ENCODE measurements around the gene ZBTB16.

Gene ZBTB16

DNA sequence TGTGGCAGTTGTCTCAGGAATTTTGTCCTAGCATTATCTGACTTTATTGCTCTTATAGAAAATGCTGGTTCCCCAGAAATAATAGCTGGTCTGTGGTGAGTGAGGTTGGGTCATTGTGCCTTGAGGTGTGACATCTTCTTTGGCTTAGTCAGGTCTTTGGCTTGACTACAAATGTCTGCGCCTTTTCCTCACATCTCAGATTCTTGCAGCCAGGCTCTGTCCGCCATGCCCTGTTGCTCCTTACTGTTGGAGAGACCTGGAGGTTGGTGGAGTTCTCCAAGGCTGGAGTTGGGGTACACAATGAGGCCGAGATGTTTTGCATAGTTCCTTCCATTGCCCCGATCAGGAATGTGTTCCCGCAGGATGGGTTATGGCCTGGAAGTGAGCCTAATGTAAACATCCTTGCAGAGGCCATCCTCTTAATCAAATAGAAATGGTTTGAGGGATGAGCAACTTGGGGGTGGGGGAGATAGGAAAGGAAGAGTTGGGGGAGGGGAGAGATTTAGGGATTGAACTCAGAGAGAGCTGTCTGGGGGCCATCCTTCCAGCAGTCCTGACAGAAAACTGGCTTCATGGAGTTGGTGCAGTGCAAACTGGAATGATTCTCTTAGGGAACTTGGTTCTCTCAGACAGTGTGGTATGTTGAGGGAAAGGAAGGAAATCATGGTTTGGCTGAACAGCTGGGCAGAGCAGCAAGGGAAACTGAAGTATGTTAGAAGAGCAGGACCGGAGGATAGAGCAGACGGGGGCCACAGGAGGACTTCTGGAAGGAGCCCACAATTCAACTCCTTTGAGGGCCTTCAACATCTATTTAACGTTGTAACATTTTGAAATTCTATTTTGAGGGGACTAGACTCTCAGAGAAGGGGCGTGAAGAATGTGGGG is 49.9 kb downstream of the ZBTB16 start:
- TF ChIP-seq ZNF274 (IDR thresholded peaks at IDR 0.05; ENCODE audit: low read depth, low read length): no peak
- no peak overlapping the region for H3K4me3 ChIP-seq (ENCODE audit: low read length)

DNA sequence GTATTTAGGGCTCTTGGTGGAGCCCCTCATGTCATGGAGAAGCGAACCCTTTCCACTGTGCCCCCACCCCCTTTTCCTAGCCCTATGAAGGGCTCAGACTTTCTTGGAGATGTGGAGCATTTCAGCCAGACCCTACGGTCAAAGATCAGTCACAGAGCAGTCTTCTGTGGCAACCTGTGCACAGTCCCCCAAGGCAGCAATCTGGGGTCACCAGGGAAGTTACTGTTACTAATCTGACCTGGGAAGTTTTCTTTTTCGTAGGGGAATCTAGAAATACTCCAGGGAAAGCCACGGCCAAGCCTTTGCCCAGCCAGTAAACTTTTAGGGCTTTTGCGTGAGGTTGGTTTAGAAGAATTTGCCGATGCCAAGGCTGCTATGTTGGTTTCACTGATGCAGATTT is 50.6 kb downstream of the ZBTB16 start:
- H3K4me3 ChIP-seq (ENCODE audit: low read length): no peak overlapping the region
- no peak for TF ChIP-seq ZNF274 (IDR thresholded peaks at IDR 0.05; ENCODE audit: low read depth, low read length)

DNA sequence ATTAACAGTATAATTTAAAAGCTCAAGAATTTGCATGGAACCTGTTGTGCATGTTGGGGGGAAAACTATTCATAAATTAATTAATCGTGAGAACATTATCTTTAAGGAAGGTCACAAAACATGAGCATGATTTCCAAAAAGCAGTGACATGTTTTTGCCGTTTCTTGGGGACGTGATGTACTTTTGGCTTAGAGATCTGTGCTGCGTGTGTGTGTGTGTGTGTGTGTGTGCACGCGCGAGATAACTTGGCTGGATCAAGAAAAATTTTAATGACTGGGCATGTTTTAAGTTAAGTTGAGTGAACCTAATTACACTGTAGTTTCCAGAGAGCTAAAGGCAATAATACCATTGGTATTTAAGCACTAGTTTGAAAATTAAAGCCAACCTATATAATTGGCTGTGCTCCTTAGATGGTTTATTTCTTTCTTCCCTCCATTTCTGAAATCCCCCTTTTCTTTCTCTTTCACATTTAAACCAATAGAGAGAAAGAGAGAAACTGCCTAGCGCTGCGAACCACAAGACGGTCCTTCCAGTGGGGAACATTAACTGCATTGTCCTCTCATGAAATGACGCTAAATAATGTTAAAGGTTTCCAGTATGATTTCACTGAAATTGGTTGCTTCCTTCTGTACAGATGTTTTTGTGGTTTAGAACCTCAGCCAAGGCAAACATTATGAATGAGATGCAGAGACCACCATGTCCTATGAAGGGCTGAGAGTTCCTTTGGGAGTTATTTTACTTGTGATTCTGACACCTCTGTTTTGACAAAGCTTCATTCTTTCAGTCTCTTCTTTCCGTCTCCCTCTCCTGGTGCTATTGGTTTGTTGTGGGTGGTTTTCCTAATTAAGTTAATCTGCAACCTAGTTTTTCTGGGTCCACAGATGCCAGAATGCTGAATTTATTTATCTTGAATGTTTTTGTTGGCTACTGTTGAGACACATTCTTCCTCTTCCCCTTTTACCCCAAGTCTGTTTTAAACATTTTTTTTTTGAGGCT is 51.7 kb downstream of the ZBTB16 start:
- no peak for TF ChIP-seq ZNF274 (IDR thresholded peaks at IDR 0.05; ENCODE audit: low read depth, low read length)
- H3K4me3 ChIP-seq (ENCODE audit: low read length): no peak overlapping the region

DNA sequence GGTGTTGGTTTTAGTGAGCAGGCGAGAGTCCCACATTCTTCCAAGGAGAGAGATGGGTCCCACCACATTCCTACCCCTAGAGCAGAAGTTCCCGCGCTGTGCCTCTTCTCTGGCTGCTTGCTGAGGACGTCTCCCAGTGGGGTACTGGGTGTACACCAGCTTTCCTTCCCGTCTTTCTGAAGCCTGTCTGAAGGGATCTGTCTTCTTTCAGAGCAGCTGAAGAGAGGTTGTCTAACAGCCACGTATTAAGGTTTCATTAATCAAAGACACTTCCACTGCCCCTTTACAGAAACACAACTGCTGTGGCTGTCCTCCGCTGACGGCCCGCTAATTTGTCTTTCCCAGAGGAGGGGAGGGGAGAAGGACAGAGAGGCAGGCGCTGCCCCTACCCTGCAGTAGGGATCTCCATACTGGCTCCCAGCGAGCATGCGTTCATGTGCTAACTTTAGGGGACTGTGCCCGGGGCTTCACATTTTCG is 56.0 kb downstream of the ZBTB16 start:
- TF ChIP-seq ZNF274 (IDR thresholded peaks at IDR 0.05; ENCODE audit: low read depth, low read length): no peak
- no peak overlapping the region for H3K4me3 ChIP-seq (ENCODE audit: low read length)

DNA sequence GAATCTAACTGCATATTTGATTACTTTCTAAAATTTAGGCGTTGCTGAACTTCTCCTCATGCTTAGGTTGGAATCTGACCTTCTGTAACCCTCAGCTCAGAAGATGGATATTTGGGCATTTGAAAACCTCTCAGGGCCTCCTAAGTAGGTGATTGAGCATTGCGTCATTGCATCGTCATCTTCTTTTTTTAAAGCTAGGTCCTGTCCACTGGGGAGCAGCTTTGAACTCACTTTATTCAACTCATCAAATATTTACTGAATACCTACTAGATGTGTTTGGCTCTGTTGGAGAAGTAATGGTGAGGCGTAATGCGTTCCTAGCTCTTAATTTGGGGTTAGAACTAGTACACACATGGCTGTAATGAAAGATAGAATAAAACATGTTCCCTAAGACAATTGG is 56.8 kb downstream of the ZBTB16 start:
- TF ChIP-seq ZNF274 (IDR thresholded peaks at IDR 0.05; ENCODE audit: low read depth, low read length): no peak
- no peak overlapping the region for H3K4me3 ChIP-seq (ENCODE audit: low read length)

DNA sequence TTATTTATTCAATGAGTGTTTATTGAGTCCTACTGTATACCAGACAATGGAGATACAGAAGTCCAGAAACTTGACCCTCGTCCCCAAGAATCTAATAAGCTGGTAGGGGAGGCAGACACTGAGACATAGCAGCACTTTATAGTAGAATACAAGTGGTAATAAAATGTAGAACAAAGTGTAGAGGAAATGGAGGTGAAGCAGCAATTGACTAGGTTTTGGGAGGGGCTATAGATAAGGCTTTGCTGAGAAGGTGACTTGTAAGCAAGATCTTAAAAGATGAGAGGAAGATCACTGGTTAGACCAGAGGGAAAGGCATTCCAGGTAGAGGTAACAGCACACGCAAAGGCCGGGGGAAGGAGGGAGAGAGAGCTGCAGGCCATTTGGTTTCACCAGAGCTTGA is 57.3 kb downstream of the ZBTB16 start:
- H3K4me3 ChIP-seq (ENCODE audit: low read length): no peak overlapping the region
- TF ChIP-seq ZNF274 (IDR thresholded peaks at IDR 0.05; ENCODE audit: low read depth, low read length): no peak

DNA sequence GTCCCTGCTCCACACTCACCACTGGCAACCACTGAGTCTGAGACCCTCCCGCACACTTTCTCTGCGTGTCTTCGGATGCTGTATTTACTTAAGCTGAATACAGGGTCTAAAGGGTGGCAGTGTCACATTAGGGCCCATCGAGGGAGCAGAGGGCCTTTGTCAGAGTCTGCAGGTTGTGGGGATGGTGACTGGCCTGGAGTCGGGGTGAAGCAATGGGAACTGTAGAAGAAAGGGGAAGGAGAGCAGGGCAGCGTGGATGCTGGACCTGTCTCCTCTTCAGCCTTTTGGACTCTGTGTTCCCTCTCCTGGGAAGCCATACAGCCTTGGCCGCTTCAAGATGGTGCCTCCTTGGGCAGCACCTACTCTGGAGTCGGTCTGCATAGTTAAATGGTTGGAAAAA is 61.1 kb downstream of the ZBTB16 start:
- no peak for TF ChIP-seq ZNF274 (IDR thresholded peaks at IDR 0.05; ENCODE audit: low read depth, low read length)

DNA sequence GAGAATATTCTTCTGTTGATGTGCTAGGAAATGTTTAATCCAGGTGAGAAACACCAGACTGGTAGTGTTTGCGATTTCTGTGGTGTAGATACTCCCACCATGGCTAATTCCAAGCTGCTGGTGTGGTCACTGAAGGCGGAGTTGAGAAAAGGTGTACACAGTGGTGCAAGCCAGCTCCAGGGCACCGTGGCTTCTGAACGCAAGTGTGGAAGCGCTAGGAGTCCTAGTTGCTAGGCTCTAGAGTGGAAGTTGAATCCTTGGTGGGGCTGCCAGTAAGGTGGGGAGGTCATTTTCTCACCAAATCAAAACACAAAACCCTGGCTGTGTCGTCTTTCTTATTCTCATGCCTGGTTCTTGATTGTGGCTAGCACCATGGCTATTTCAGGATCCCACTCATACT is 61.6 kb downstream of the ZBTB16 start:
- H3K4me3 ChIP-seq (ENCODE audit: low read length): no peak overlapping the region
- no peak for TF ChIP-seq ZNF274 (IDR thresholded peaks at IDR 0.05; ENCODE audit: low read depth, low read length)

More for the DNA sequence above, 61.1 kb downstream of the ZBTB16 start:
- H3K4me3 ChIP-seq (ENCODE audit: low read length): no peak overlapping the region

DNA sequence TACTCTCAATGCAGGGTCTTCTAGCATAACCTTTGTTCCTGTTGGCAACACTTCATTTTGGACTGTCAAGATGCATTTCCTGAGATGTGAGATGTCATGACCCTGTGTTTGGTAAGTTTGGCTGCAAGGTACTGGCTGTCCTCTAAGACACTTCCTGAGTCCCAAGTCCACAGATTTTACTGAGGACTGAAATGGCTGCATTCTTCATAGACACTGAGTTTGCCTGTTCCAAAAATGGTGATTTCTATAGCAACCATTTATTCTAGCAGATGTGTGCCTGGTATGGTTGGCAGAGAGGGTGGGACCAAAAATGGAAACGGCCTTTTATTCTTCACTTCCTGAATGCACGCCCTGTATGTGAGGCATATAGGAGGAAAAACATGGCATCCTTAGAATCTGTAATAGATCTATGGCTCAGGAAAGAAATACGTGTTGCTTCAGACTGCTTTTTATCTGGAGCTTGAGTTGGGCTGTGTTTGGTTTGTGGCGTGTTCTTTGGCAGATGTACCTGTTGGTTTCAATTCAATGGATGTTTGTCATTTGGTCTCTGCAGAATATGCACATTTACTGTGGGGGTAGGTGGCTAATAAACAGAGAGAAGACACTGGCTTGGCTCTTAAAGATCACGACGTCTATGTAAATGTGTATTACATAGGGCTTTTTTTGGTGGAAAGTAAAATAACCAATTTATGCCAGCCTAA is 62.4 kb downstream of the ZBTB16 start:
- TF ChIP-seq ZNF274 (IDR thresholded peaks at IDR 0.05; ENCODE audit: low read depth, low read length): no peak
- H3K4me3 ChIP-seq (ENCODE audit: low read length): no peak overlapping the region

DNA sequence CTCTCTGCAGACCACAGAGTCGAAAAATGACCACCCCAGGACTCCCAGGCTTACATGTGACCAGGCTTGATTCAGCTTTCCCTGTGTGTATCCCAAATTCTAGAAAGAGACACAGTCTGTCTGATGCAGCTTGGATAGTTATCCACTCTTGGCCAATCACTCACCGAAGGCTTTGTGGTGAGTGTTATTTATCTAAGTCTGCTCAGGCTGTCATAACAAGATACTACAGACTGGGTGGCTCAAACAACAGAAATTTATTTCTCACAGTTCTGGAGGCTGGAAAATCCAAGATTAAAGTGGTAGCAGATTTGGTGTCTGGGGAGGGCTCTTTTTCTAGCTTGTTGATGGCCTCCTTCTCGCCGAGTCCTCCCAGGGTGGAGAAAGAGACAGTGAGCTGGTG is 63.2 kb downstream of the ZBTB16 start:
- no peak overlapping the region for H3K4me3 ChIP-seq (ENCODE audit: low read length)
- no peak for TF ChIP-seq ZNF274 (IDR thresholded peaks at IDR 0.05; ENCODE audit: low read depth, low read length)

DNA sequence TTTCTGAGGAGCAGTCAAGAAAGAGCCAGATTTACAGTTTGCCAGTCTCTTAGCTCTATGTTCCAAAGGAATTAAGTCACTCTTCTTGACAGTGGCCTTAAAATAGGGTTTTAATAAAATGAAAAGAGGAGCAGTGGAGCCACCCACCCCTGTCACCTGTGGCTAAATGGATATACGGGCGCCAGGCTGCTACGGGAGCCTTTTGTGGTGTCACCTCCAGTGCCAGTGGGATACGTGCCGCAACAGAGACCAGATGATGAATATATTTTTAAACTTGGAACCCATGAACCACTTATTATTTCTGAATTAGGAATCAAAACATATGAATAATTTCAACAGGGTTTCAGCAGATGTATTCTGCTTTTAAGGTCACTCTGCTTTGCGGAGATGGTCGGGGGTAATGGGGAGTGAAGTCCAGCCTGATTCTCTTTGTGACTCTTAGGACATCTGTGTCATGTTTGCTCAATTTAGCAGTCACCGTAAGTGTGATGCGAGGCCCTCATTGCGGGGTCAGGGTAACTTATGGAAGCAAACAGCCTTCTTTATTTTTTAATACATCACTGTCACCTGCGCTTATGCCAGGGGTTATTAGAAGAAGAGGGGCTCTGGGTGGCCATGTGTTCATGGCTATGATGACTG is 64.3 kb downstream of the ZBTB16 start:
- H3K4me3 ChIP-seq (ENCODE audit: low read length): no peak overlapping the region

DNA sequence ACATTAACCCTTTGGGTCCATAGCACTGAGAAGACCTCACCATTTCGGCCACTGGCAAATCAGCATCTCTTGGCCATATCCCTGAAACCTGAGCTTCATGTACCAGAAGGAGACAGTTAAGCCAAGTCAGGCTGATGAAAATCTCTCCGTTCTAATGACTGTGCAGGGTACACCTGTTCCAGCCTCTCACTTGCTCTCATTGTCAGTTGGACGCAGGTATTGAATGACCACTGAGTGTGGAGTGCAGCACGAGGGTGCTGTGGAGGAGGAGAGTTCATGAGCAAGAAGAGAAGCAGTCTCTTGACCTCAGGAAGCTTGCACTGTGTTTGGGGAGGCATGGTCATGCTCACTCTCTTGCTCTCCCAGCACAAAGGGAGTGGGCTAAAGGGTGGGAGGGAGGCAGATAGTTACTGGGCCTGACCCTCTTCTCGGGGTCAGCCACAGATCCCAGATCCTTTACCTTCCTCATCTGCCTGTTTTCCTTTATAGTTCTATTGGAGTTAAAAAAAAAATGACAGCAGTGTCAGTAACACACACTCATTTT is 65.2 kb downstream of the ZBTB16 start:
- H3K4me3 ChIP-seq (ENCODE audit: low read length): no peak overlapping the region
- no peak for TF ChIP-seq ZNF274 (IDR thresholded peaks at IDR 0.05; ENCODE audit: low read depth, low read length)

More for the DNA sequence above, 64.3 kb downstream of the ZBTB16 start:
- TF ChIP-seq ZNF274 (IDR thresholded peaks at IDR 0.05; ENCODE audit: low read depth, low read length): no peak

DNA sequence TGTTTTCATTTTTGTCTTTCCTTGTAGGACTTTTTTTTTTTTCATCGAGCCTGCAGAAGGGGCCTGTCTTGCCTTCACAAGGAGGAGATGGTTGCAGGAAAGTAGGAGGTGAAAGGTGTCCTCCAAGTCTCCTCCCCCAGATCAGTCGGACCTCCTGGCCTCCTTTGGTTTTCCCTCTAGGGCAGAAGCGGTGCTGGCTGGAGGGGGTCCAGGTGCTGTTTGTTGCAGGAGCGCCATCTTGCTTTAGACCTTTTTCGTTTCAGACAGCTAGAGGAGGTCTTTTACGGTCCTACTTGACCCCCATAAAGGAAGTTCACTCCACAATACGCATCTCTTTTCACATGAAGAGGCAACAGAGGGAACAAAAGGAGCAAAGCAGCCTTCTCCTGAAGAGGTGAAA is 66.0 kb downstream of the ZBTB16 start:
- H3K4me3 ChIP-seq (ENCODE audit: low read length): no peak overlapping the region

More for the DNA sequence above, 66.0 kb downstream of the ZBTB16 start:
- no peak for TF ChIP-seq ZNF274 (IDR thresholded peaks at IDR 0.05; ENCODE audit: low read depth, low read length)

Data from GM08714 (cell line).